Measurements from ENCODE around the gene DDX1.

The DDX1 gene

GRCh38 chr2:15628899-15629855 lies 37.5 kb downstream of the DDX1 start:
- H3K9ac ChIP-seq (ENCODE audit: low read length): no peak overlapping the region
- H4K20me1 ChIP-seq (ENCODE audit: low read depth, low read length): no peaks in the 10 kb centered on the region; the same call in 1 of the 2 replicates
- no peaks in the 10 kb centered on the region for H3K9me2 ChIP-seq (replicated peaks; ENCODE audit: insufficient read depth, low read length)
- H3K9me3 ChIP-seq (ENCODE audit: insufficient read depth, low read length): no peaks in the 10 kb centered on the region
- no peak overlapping the region for H2AFZ ChIP-seq (ENCODE audit: low read depth, low read length, severe bottlenecking)
- H3K79me2 ChIP-seq (ENCODE audit: insufficient read depth, low read length): no peaks in the 10 kb centered on the region
- peaks cover 73% of the 10 kb centered on the region for H3K36me3 ChIP-seq (ENCODE audit: low read length)
- H3K27ac ChIP-seq (ENCODE audit: low read depth, low read length): no peak overlapping the region
- TF ChIP-seq CTCF (IDR thresholded peaks at IDR 0.05; ENCODE audit: insufficient read depth, low read length, poor library complexity, severe bottlenecking) (no peak), EZH2phosphoT487 (conservative IDR thresholded peaks at IDR 0.05; ENCODE audit: low read length) (no peak)
- no peaks in the 10 kb centered on the region for H3K27me3 ChIP-seq (ENCODE audit: low read length)
- H3K4me3 ChIP-seq (ENCODE audit: insufficient read depth, low read length, poor library complexity, severe bottlenecking): no peak overlapping the region
- no peak overlapping the region for H3K4me2 ChIP-seq (ENCODE audit: low read depth, low read length, poor library complexity, severe bottlenecking)
- 0 out of 2 replicates have a peak, but pooled peaks cover under 1% of the 10 kb centered on the region for H3F3A ChIP-seq (ENCODE audit: insufficient read depth)

DNA sequence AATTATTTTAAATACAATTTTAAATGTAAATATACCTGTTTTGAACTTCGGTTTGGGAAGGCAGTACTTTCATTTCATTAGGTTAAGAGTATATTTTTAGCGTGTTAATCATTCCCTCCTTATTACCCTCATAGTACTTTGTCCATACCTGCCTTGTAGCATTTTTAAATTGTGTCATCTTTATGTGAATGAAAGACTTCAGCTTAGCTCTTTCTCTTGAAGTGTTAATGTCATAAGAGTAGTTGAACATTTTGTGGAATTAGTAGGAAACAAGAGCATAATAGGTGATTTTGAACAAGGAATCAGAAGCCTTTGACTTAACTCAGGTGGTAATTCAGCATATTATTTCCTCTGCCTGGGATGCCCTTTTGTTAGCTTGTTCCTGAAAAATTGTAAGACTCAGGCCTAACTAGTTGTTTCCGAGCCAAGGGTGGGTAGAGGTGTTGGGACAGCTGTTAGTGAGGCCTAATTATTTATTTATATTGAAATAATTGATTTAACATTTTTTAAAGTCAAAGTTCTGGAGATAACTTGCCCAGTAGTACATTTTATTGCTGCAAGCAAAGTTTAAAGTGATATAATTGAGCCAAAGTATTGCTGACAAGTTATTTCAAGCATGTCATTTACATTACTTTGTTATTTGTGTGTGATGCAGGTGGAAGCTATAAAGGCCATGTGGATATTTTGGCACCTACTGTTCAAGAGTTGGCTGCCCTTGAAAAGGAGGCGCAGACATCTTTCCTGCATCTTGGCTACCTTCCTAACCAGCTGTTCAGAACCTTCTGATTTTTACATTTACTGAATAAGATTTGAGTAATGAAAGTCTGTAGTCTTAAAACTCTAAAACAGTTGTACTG lies 38.7 kb downstream of the DDX1 start:
- Histone ChIP-seq H3K36me3 (ENCODE audit: low read length) (peaks cover 65% of the 10 kb centered on the region), H3K4me2 (ENCODE audit: low read depth, low read length, poor library complexity, severe bottlenecking) (no peak overlapping the region), H3K9ac (ENCODE audit: low read length) (no peak overlapping the region), H3K27me3 (ENCODE audit: low read length) (no peaks in the 10 kb centered on the region), H3K79me2 (ENCODE audit: insufficient read depth, low read length) (no peaks in the 10 kb centered on the region), H3K27ac (ENCODE audit: low read depth, low read length) (no peak overlapping the region), H3F3A (ENCODE audit: insufficient read depth) (peaks cover 7% of the 10 kb centered on the region; the same call in 1 of the 2 replicates), H3K9me2 (replicated peaks; ENCODE audit: insufficient read depth, low read length) (no peaks in the 10 kb centered on the region), H4K20me1 (ENCODE audit: low read depth, low read length) (no peaks in the 10 kb centered on the region; the same call in 1 of the 2 replicates), H3K9me3 (ENCODE audit: insufficient read depth, low read length) (no peaks in the 10 kb centered on the region), H2AFZ (ENCODE audit: low read depth, low read length, severe bottlenecking) (no peak overlapping the region), H3K4me3 (ENCODE audit: insufficient read depth, low read length, poor library complexity, severe bottlenecking) (no peak overlapping the region)
- TF ChIP-seq CTCF (IDR thresholded peaks at IDR 0.05; ENCODE audit: insufficient read depth, low read length, poor library complexity, severe bottlenecking): no peak
- TF ChIP-seq EZH2phosphoT487 (conservative IDR thresholded peaks at IDR 0.05; ENCODE audit: low read length): no peak

GRCh38 chr2:15630978-15631719 lies 39.5 kb downstream of the DDX1 start:
- Histone ChIP-seq H3F3A (ENCODE audit: insufficient read depth) (peaks cover 7% of the 10 kb centered on the region; the same call in 1 of the 2 replicates), H3K27me3 (ENCODE audit: low read length) (no peaks in the 10 kb centered on the region), H3K9me2 (replicated peaks; ENCODE audit: insufficient read depth, low read length) (no peaks in the 10 kb centered on the region), H3K27ac (ENCODE audit: low read depth, low read length) (no peak overlapping the region), H3K9me3 (ENCODE audit: insufficient read depth, low read length) (no peaks in the 10 kb centered on the region), H3K4me3 (ENCODE audit: insufficient read depth, low read length, poor library complexity, severe bottlenecking) (no peak overlapping the region), H4K20me1 (ENCODE audit: low read depth, low read length) (no peaks in the 10 kb centered on the region; the same call in 1 of the 2 replicates), H3K4me2 (ENCODE audit: low read depth, low read length, poor library complexity, severe bottlenecking) (no peak overlapping the region), H3K79me2 (ENCODE audit: insufficient read depth, low read length) (no peaks in the 10 kb centered on the region), H3K9ac (ENCODE audit: low read length) (no peak overlapping the region), H3K36me3 (ENCODE audit: low read length) (peaks cover 58% of the 10 kb centered on the region), H2AFZ (ENCODE audit: low read depth, low read length, severe bottlenecking) (no peak overlapping the region)
- TF ChIP-seq CTCF (IDR thresholded peaks at IDR 0.05; ENCODE audit: insufficient read depth, low read length, poor library complexity, severe bottlenecking) (no peak), EZH2phosphoT487 (conservative IDR thresholded peaks at IDR 0.05; ENCODE audit: low read length) (no peak)
